Measurements from ENCODE around the gene EIF2S2. TPM values are rescaled to one million over a fixed set of nuclear protein-coding genes. Genes with fewer than 3 reads are reported as not detected.

The EIF2S2 gene, protein sequence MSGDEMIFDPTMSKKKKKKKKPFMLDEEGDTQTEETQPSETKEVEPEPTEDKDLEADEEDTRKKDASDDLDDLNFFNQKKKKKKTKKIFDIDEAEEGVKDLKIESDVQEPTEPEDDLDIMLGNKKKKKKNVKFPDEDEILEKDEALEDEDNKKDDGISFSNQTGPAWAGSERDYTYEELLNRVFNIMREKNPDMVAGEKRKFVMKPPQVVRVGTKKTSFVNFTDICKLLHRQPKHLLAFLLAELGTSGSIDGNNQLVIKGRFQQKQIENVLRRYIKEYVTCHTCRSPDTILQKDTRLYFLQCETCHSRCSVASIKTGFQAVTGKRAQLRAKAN
- 108 and 113 TPM in 2 replicates for total RNA-seq

DNA sequence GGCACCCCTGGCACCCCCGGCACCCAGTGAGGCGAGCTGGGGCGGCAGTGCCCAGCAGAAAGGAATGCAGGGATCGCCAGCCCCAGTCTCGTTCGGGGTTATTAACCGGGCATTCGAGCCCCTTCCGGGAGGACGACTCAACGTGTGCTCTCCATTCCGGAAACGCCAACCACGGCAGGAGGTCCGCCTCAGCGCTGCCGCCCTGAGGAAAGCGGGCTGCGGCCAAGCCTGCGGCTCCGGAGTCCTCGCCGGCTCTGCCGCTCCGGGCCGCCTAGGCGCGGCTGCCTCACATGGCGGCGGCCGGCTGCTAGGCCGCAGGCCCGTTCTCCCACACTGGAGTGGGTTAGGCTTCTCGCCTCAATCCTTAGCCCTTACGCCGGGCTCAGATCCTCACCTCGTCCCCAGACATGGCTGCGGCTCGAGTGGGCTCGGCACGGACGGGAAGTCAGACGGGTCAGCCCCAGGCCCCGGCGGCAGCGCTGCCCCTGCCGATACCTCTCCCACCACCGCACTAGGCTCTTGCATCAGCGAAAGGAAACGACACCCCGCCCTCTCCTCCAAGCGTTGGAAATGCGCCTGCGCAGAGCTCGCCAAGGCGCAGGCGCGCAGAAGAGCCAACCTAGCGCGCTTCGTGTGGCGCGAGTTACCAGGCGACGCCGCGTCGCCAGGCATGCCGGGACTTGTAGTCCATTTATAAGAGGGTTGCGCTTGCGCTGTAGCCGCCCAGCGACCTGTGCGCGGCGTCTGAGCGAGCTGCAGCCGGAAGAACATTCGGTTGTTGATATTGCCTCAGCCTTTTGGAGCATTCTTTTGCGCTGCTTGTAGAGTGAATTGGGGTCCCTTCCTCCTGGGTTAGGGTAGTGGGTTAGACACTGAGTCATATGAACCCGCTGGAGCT is at the start of gene EIF2S2:
Gene EIF2S2, minus strand, starts transcription at position 542 of the 898 bp plus-strand sequence. Its CDS starts 133 bp downstream, at position 409.

Small RNAs within 50 kb of the gene (small RNA-seq; reads per million reads assigned to genes)
- not detected for gene MIR4755

Other genes with a start within 250 kb of the EIF2S2 start
- 54.9 and 59.5 TPM in 2 replicates for gene RALY, start 118.3 kb downstream of the EIF2S2 start, total RNA-seq
- 0.22 TPM in 1 of 2 replicates, not detected in the other for gene ASIP, start 129.2 kb upstream of the EIF2S2 start, total RNA-seq
- gene AHCY, start 191.1 kb upstream of the EIF2S2 start, total RNA-seq, result 76.9 and 101 TPM in 2 replicates